Measurements from ENCODE around the gene BUB1.

- TF ChIP-seq CTCF (IDR thresholded peaks at IDR 0.05) (no peak), CEBPB (IDR thresholded peaks at IDR 0.05) (no peak), POLR2AphosphoS2 (conservative IDR thresholded peaks at IDR 0.05; ENCODE audit: low read length) (no peak), BCL3 (IDR thresholded peaks at IDR 0.05) (no peak)
These were observed 39.2 kb upstream of the BUB1 start for GRCh38 chr2:110716959-110717645.

Data from A549 (cell line).